Measurements from ENCODE around the gene PRM1. TPM values are rescaled to one million over a fixed set of nuclear protein-coding genes. Genes with fewer than 3 reads are reported as not detected.

Gene PRM1
- total RNA-seq, 1 donor from 2014 or later = not detected

GRCh38 chr16:11238272-11239202 lies 42.6 kb downstream of the PRM1 start:
- intact Hi-C loops (cut with micrococcal nuclease) = no loop called here
- no peak for DNase-seq
- no peaks in the 10 kb centered on the region for H3K36me3 ChIP-seq

GRCh38 chr16:11236461-11237254 lies 44.5 kb downstream of the PRM1 start:
- H3K9me3 ChIP-seq (replicated peaks) = no peaks in the 10 kb centered on the region

More at GRCh38 chr16:11238272-11239202, 42.6 kb downstream of the PRM1 start:
- Histone ChIP-seq H3K4me1 (peaks cover 7% of the 10 kb centered on the region), H3K9me3 (replicated peaks) (no peaks in the 10 kb centered on the region), H3K27me3 (ENCODE audit: low read depth) (no peaks in the 10 kb centered on the region), H3K27ac (replicated peaks) (no peak overlapping the region), H3K4me3 (no peak overlapping the region)
- TF ChIP-seq CTCF (IDR thresholded peaks at IDR 0.05; ENCODE audit: borderline replicate concordance) = no peak

DNA sequence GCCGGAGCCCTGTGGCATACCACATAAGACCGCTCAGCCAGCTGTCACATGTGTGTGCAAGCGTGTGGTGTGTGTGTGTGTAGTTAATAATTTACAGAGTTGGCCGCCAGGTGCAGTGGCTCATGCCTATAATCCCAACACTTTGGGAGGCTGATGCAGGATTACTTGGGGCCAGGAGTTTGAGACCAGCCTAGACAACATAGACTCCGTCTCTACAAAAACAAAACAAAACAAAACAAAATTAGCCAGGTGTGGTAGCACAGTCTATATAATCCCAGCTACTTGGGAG lies 45.5 kb downstream of the PRM1 start:
- Histone ChIP-seq H3K4me1 (peaks cover 16% of the 10 kb centered on the region), H3K36me3 (no peaks in the 10 kb centered on the region), H3K9me3 (replicated peaks) (no peaks in the 10 kb centered on the region), H3K27me3 (ENCODE audit: low read depth) (no peaks in the 10 kb centered on the region), H3K4me3 (no peak overlapping the region), H3K27ac (replicated peaks) (no peak overlapping the region)
- TF ChIP-seq CTCF (IDR thresholded peaks at IDR 0.05; ENCODE audit: borderline replicate concordance) = no peak
- DNase-seq = no peak
- intact Hi-C loops (cut with micrococcal nuclease) = no loop called here

More at GRCh38 chr16:11236461-11237254, 44.5 kb downstream of the PRM1 start:
- Histone ChIP-seq H3K36me3 (no peaks in the 10 kb centered on the region), H3K4me3 (no peak overlapping the region), H3K27me3 (ENCODE audit: low read depth) (no peaks in the 10 kb centered on the region), H3K27ac (replicated peaks) (no peak overlapping the region), H3K4me1 (peaks cover 16% of the 10 kb centered on the region)
- intact Hi-C loops (cut with micrococcal nuclease) = no loop called here
- DNase-seq = no peak
- TF ChIP-seq CTCF (IDR thresholded peaks at IDR 0.05; ENCODE audit: borderline replicate concordance) = no peak

DNA sequence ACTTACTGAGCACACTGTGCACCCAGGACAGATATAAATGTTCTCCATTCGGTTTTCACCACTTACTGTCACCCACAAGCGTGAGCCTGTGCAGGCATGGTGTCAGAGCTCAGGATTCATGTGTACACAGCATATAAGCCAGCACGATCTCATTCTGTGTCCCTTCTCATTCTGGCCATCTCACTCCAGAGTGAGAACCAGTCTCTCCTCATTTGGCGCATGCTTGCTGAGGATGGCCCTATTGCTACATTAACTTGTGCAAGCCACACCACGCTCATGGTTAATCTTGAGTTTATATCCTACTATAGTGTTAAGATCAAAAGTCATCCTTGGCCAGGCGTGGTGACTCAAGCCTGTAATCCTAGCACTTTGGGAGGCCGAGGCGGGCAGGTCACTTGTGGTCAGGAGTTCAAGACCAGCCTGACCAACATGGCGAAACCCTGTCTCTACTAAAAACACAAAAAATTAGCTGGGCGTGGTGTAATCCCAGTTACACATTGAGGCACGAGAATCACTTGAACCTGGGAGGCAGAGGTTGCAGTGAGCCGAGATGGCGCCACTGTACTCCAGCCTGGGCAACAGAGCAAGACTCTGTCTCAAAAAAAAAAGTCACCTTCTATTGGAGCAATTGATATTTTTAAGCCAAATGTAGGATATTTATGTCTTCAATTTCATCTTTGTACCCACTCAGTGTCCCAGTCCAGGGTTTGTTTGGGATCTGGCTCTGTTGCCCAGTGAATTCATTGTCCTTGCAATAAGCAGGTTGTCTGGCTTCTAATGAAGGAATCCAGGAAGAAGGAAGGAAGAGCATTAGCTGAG lies 46.0 kb downstream of the PRM1 start:
- TF ChIP-seq CTCF (IDR thresholded peaks at IDR 0.05; ENCODE audit: borderline replicate concordance) = no peak
- Histone ChIP-seq H3K27me3 (ENCODE audit: low read depth) (no peaks in the 10 kb centered on the region), H3K27ac (replicated peaks) (no peak overlapping the region), H3K36me3 (no peaks in the 10 kb centered on the region), H3K4me3 (no peak overlapping the region), H3K9me3 (replicated peaks) (no peaks in the 10 kb centered on the region), H3K4me1 (peaks cover 13% of the 10 kb centered on the region)
- no peak for DNase-seq
- intact Hi-C loops (cut with micrococcal nuclease) = no loop called here

- intact Hi-C loops (cut with micrococcal nuclease) = no loop called here
- Histone ChIP-seq H3K36me3 (no peaks in the 10 kb centered on the region), H3K27ac (replicated peaks) (no peak overlapping the region), H3K4me3 (no peak overlapping the region), H3K9me3 (replicated peaks) (no peaks in the 10 kb centered on the region), H3K27me3 (ENCODE audit: low read depth) (no peaks in the 10 kb centered on the region), H3K4me1 (peaks cover 9% of the 10 kb centered on the region)
- TF ChIP-seq CTCF (IDR thresholded peaks at IDR 0.05; ENCODE audit: borderline replicate concordance) = no peak
- DNase-seq = no peak
Observed at GRCh38 chr16:11233727-11234376, 47.3 kb downstream of the PRM1 start.
